PFSK-1 (cell line): ENCODE measurements around the gene ARID4A.

Experiments used
- FOXP2 ChIP-seq: optimal IDR thresholded peaks from 2 replicates; pipeline ENCODE3; 2011; ENCODE audit warnings: borderline replicate concordance, control low read depth, inconsistent platforms; ENCODE audit not compliant: insufficient read depth; ENCODE audit errors: extremely low read length, extremely low read depth
- POLR2AphosphoS5 ChIP-seq: IDR thresholded peaks from 2 replicates; pipeline ENCODE4 v1.6.1; 2012; ENCODE audit warnings: low read depth, mild to moderate bottlenecking, control low read depth, low read length, moderate library complexity
- SIN3A ChIP-seq: IDR thresholded peaks from 2 replicates; pipeline ENCODE4 v1.6.1; 2012; ENCODE audit warnings: mild to moderate bottlenecking, low read length, moderate library complexity, borderline replicate concordance; ENCODE audit not compliant: insufficient read depth
- TAF1 ChIP-seq: IDR thresholded peaks from 2 replicates; pipeline ENCODE4 v1.6.1; 2012; ENCODE audit warnings: low read length, control low read depth, borderline replicate concordance; ENCODE audit not compliant: insufficient read depth
- TF ChIP-seq, protein P1 (sequence below), 2 experiments: IDR thresholded peaks; 2 replicates each; pipeline versions ENCODE4 v1.6.1 to v1.8.0; 2011 to 2012; ENCODE audit warnings: low read depth in 2 of 2, low read length in 2 of 2, control low read depth in 1 of 2, inconsistent platforms in 1 of 2, mild to moderate bottlenecking in 1 of 2, moderate library complexity in 1 of 2; ENCODE audit not compliant: insufficient read depth in 1 of 2

ARID4A gene

DNA sequence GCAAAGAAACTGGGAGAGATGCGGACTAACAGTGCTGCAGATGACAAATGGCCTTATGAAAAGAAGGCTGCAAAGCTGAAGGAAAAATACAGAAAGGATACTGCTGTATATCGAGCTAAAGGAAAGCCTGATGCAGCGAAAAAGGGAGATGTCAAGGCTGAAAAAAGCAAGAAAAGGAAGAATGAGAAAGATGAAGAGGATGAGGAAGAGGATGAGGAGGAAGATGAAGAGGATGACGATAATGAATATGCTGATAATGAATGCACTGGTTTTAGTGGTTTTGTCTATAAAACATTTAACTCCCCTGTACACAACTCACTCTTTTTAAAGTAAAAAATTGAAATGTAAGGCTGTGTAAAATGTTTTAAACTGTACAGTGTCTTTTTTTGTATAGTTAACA is 13.2 kb upstream of the ARID4A start:
- TF ChIP-seq, protein P1, sequence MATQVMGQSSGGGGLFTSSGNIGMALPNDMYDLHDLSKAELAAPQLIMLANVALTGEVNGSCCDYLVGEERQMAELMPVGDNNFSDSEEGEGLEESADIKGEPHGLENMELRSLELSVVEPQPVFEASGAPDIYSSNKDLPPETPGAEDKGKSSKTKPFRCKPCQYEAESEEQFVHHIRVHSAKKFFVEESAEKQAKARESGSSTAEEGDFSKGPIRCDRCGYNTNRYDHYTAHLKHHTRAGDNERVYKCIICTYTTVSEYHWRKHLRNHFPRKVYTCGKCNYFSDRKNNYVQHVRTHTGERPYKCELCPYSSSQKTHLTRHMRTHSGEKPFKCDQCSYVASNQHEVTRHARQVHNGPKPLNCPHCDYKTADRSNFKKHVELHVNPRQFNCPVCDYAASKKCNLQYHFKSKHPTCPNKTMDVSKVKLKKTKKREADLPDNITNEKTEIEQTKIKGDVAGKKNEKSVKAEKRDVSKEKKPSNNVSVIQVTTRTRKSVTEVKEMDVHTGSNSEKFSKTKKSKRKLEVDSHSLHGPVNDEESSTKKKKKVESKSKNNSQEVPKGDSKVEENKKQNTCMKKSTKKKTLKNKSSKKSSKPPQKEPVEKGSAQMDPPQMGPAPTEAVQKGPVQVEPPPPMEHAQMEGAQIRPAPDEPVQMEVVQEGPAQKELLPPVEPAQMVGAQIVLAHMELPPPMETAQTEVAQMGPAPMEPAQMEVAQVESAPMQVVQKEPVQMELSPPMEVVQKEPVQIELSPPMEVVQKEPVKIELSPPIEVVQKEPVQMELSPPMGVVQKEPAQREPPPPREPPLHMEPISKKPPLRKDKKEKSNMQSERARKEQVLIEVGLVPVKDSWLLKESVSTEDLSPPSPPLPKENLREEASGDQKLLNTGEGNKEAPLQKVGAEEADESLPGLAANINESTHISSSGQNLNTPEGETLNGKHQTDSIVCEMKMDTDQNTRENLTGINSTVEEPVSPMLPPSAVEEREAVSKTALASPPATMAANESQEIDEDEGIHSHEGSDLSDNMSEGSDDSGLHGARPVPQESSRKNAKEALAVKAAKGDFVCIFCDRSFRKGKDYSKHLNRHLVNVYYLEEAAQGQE (IDR thresholded peaks at IDR 0.05; ENCODE audit: insufficient read depth in 1 of 2, low read depth in 2 of 2, low read length in 2 of 2), result no peak
- TF ChIP-seq FOXP2 (no peak), SIN3A (no peak), TAF1 (no peak), POLR2AphosphoS5 (no peak)

DNA sequence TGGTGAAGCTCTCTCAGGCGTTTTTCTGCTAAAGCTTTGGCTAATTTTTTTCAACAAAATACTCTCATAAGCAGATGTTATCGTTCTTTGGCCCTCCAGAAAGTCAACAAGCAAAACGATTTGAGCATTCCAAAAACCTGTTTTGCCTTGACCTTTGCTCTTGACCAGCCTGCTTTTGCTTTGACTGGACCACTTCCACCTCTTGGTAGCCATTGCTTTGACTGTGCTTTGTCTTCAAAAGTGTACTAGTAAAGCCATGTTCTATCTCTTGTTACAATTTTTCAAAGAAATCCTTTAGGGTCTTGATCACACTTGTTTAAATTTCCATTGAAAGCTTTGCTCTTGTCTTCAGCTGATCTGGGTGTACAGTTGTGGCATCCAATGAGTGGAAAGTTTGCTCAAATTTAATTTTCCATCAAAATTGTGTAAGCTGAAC is 10.7 kb upstream of the ARID4A start:
- TF ChIP-seq FOXP2 (no peak), TAF1 (no peak), POLR2AphosphoS5 (no peak), SIN3A (no peak)
- TF ChIP-seq, protein P1 (IDR thresholded peaks at IDR 0.05; ENCODE audit: insufficient read depth in 1 of 2, low read depth in 2 of 2, low read length in 2 of 2), result no peak

DNA sequence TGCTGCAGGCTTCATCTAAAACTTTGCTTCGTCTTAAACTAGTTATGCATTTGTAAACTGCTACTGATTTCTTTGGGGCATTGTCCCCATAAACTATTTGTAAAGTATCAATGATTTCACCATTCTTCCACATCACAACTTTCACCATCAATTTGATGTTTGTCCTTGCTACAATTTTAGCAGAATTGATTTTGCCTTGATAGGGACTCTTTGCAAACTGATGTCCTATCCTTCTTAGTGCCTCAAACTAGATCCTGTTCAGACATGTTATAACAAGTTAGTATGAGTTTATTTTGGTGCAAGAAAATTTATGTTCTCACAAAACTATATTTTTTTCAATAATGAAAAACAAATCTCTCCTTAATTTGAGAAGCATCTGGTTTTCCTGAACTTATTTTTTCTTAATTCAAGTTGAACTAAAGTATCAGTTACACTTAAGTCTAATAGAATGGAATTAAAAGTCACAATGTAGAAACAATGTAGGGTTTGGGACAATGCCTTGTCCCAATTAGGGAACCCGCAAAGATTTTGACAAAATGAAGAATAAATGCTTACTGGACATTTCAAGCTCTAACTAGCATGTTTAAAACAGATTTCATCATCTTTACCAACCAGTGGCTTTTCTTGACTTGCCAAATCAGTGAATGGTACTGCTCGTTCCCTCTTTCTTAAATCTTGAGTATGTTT is 10.1 kb upstream of the ARID4A start:
- no peak for TF ChIP-seq POLR2AphosphoS5
- no peak for TF ChIP-seq FOXP2
- no peak for TF ChIP-seq SIN3A
- TF ChIP-seq TAF1, result no peak
- TF ChIP-seq, protein P1 (IDR thresholded peaks at IDR 0.05; ENCODE audit: insufficient read depth in 1 of 2, low read depth in 2 of 2, low read length in 2 of 2), result no peak

DNA sequence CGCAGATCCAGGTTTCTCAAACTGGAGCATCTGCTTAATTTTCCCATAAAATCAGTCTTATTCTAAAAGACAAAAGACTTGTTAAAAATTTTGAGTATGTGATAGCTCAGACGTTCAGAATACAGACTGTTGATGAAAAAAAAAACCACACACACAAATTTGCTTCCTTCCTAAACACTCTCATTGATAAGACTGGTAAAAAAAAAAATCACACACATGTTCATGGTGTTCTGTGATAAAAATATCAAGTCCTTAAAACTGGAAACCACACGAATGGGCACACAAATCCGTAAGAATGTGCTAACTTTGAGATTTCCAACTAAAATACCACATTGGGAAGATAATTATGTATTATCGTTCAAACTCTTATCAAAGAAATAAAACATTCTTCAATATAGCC is 6.7 kb upstream of the ARID4A start:
- TF ChIP-seq FOXP2 (no peak), SIN3A (no peak), POLR2AphosphoS5 (no peak), TAF1 (no peak)
- TF ChIP-seq, protein P1 (IDR thresholded peaks at IDR 0.05; ENCODE audit: insufficient read depth in 1 of 2, low read depth in 2 of 2, low read length in 2 of 2), result no peak
